Right lobe of liver (tissue), 4 donors: ENCODE measurements around the gene SETBP1.

Experiments
- POLR2A ChIP-seq: fragments of 450-650 bp; IDR thresholded peaks from one replicate; pipeline ENCODE4 v1.6.1; 2017; ENCODE audit warnings: antibody characterized with exemption, mild to moderate bottlenecking
- TF ChIP-seq, protein P1 (sequence below), 4 donors: fragments of 200-600 bp in 3 of 4; fragments of 450-650 bp in 1 of 4; IDR thresholded peaks; one replicate each; pipeline versions ENCODE4 v1.5.1 to v1.8.0; 2016 to 2022; ENCODE audit warnings: antibody characterized with exemption in 4 of 4, mild to moderate bottlenecking in 2 of 4
- donor health status: DM: no; HTN: no; CAD: no.
- donor health status: DM: no; HTN: no; CAD: no.
- donor health status: DM: no; HTN: yes; CAD: no.

DNA sequence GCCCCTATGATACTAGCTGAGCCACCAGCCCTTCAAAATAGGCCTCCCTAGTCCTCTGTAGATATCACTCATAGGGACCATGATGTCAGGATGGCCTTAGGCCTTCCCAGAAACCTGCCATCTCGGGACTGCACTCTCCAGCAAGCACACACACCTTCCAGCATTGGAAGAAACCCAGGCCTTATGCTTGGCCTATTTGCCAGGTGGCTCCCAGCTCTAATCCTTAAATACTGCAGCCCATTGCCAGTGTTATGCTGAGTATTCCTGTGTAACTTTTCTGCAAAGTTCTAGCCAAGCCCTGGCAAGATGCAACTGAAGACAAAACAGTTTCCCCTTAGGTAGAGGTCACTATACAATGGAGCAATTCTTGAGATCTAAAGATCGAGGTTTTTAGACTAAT lies 316.5 kb downstream of the SETBP1 start:
- TF ChIP-seq, protein P1, sequence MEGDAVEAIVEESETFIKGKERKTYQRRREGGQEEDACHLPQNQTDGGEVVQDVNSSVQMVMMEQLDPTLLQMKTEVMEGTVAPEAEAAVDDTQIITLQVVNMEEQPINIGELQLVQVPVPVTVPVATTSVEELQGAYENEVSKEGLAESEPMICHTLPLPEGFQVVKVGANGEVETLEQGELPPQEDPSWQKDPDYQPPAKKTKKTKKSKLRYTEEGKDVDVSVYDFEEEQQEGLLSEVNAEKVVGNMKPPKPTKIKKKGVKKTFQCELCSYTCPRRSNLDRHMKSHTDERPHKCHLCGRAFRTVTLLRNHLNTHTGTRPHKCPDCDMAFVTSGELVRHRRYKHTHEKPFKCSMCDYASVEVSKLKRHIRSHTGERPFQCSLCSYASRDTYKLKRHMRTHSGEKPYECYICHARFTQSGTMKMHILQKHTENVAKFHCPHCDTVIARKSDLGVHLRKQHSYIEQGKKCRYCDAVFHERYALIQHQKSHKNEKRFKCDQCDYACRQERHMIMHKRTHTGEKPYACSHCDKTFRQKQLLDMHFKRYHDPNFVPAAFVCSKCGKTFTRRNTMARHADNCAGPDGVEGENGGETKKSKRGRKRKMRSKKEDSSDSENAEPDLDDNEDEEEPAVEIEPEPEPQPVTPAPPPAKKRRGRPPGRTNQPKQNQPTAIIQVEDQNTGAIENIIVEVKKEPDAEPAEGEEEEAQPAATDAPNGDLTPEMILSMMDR (IDR thresholded peaks at IDR 0.05): no peak
- no peak for TF ChIP-seq POLR2A
